Measurements from ENCODE around the gene ZFP69B. TPM values are rescaled to one million over a fixed set of nuclear protein-coding genes. Genes with fewer than 3 reads are reported as not detected.

ZFP69B gene
- polyA plus RNA-seq (2012; ENCODE audit: insufficient read length, low read depth): 2.3 TPM

- TF ChIP-seq POLR2AphosphoS5 (IDR thresholded peaks at IDR 0.05; ENCODE audit: low read depth, low read length) (peak; percentile 70), REST (IDR thresholded peaks at IDR 0.05; ENCODE audit: insufficient read depth in 1 of 2, low read depth in 2 of 2, low read length in 2 of 2) (peak in 1 of 2 experiments; percentile 33; a peak in 1 of 4 replicates), SIN3A (IDR thresholded peaks at IDR 0.05; ENCODE audit: borderline replicate concordance, insufficient read depth, low read length) (peak; percentile 60; the same call in 1 of the 2 replicates), FOXP2 (optimal IDR thresholded peaks at IDR 0.05; ENCODE audit: borderline replicate concordance, extremely low read depth, extremely low read length, insufficient read depth) (peak; percentile 79), TAF1 (IDR thresholded peaks at IDR 0.05; ENCODE audit: borderline replicate concordance, insufficient read depth, low read length) (peak; percentile 40; the same call in 1 of the 2 replicates)
Observed at GRCh38 chr1:40449684-40450494, at the start of gene ZFP69B. ZFP69B (plus strand) TSS chr1:40450476; CDS start chr1:40450962, 486 bp downstream.

GRCh38 chr1:40401473-40402201, 48.6 kb upstream of the ZFP69B start:
- TF ChIP-seq SIN3A (IDR thresholded peaks at IDR 0.05; ENCODE audit: borderline replicate concordance, insufficient read depth, low read length): no peak

DNA sequence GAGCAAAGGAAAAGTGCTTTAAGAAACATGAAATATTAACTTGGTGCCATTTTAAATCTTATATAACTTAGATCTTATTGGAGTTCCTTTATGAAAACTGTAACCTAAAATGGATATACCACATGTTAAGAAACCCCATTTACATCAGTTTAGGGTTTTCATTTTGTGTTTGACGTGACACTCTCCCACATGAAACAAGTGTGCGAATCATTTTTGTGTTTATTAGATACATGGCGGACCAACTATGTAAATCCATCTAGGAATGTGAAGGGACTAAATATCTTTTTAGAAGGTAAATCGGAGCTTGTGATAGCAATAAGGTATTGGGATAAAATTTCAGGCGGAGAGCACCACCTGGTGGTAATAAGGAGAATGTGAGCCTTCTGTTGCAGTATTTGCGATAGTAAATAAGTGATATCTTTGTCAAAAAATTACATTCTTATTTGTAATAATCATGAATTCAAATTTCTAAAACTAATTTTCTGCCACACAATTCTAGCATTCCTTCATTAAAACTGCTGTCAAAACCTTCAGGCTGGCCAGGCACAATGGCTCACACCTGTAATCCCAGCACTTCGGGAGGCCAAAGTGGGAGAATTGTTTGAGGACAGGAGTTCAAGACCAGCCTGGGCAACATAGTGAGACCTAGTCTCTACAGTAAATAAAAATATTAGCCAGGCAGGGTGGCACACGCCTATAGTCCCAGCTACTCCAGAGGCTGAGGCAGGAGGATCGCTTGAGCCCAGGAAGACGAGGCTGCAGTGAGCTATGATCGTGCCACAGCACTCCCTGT, 45.4 kb upstream of the ZFP69B start:
- TF ChIP-seq TAF1 (IDR thresholded peaks at IDR 0.05; ENCODE audit: borderline replicate concordance, insufficient read depth, low read length) (no peak), REST (IDR thresholded peaks at IDR 0.05; ENCODE audit: insufficient read depth in 1 of 2, low read depth in 2 of 2, low read length in 2 of 2) (no peak), SIN3A (IDR thresholded peaks at IDR 0.05; ENCODE audit: borderline replicate concordance, insufficient read depth, low read length) (no peak), POLR2AphosphoS5 (IDR thresholded peaks at IDR 0.05; ENCODE audit: low read depth, low read length) (no peak), FOXP2 (optimal IDR thresholded peaks at IDR 0.05; ENCODE audit: borderline replicate concordance, extremely low read depth, extremely low read length, insufficient read depth) (no peak)

- no peak for TF ChIP-seq SIN3A (IDR thresholded peaks at IDR 0.05; ENCODE audit: borderline replicate concordance, insufficient read depth, low read length)
- TF ChIP-seq REST (IDR thresholded peaks at IDR 0.05; ENCODE audit: insufficient read depth in 1 of 2, low read depth in 2 of 2, low read length in 2 of 2): no peak
- no peak for TF ChIP-seq TAF1 (IDR thresholded peaks at IDR 0.05; ENCODE audit: borderline replicate concordance, insufficient read depth, low read length)
- no peak for TF ChIP-seq FOXP2 (optimal IDR thresholded peaks at IDR 0.05; ENCODE audit: borderline replicate concordance, extremely low read depth, extremely low read length, insufficient read depth)
Observed at GRCh38 chr1:40405812-40406211, 44.5 kb upstream of the ZFP69B start.

- TF ChIP-seq REST (IDR thresholded peaks at IDR 0.05; ENCODE audit: insufficient read depth in 1 of 2, low read depth in 2 of 2, low read length in 2 of 2): no peak
Observed at GRCh38 chr1:40407453-40407852, 42.8 kb upstream of the ZFP69B start.
